Upper lobe of left lung (tissue), 6 donors: Measurements from ENCODE around the gene HSPB8. TPM values are rescaled to one million over a fixed set of nuclear protein-coding genes. Genes with fewer than 3 reads are reported as not detected.

Source experiments
- ATAC-seq, 2 donors: fragments of 200-7000 bp; cut with Tn5 transposase; one replicate each; pipeline ENCODE4 v1.9.1; 2022; ENCODE audit warnings: mild to moderate bottlenecking in 2 of 2, moderate library complexity in 2 of 2; ENCODE audit not compliant: low FRiP score in 2 of 2
- DNase-seq, 2 donors: peaks; one replicate each; pipeline ENCODE4 v3.0.0-alpha.2; 2019 to 2020
- H3K27ac ChIP-seq, 4 donors: fragments of 200-600 bp; sonication (generic); one replicate each; pipeline ENCODE4 v1.5.1; 2016 to 2019
- H3K27me3 ChIP-seq, 4 donors: fragments of 200-600 bp; sonication (generic); one replicate each; pipeline ENCODE4 v1.5.1; 2017 to 2019
- H3K36me3 ChIP-seq, 4 donors: fragments of 200-600 bp; sonication (generic); one replicate each; pipeline ENCODE4 v1.5.1; 2016 to 2019
- H3K4me1 ChIP-seq, 4 donors: fragments of 200-600 bp; sonication (generic); one replicate each; pipeline ENCODE4 v1.5.1; 2018 to 2019
- H3K4me3 ChIP-seq, 4 donors: fragments of 200-600 bp; sonication (generic); one replicate each; pipeline ENCODE4 v1.5.1; 2017 to 2019; ENCODE audit warnings: mild to moderate bottlenecking in 2 of 4, moderate library complexity in 1 of 4
- H3K9me3 ChIP-seq, 4 donors: fragments of 200-600 bp; sonication (generic); one replicate each; pipeline ENCODE4 v1.5.1; 2018 to 2019
- EP300 ChIP-seq, 4 donors: sonication (generic); formaldehyde crosslinking; IDR thresholded peaks; one replicate each; pipeline ENCODE4 v1.5.1; 2017; ENCODE audit warnings: antibody characterized with exemption in 4 of 4, control low read depth in 2 of 4
- POLR2A ChIP-seq, 4 donors: fragments of 450-650 bp; IDR thresholded peaks; one replicate each; pipeline ENCODE4 v1.5.1; 2016 to 2017; ENCODE audit warnings: antibody characterized with exemption in 4 of 4, mild to moderate bottlenecking in 2 of 4
- POLR2AphosphoS5 ChIP-seq, 2 donors: sonication (generic); formaldehyde crosslinking; IDR thresholded peaks; one replicate each; pipeline ENCODE4 v1.5.1; 2017; ENCODE audit warnings: antibody characterized with exemption in 2 of 2
- WGBS, 2 donors: methylation state at CpG; one replicate each; pipeline ENCODE4 v1.1.5; 2017 to 2018; 5-methylcytosine and 5-hydroxymethylcytosine counted together
- total RNA-seq, 6 donors: library from RNA; depleted of rRNA in 4 of 6; stranded (reverse); fragments of >200 nt in 4 of 6; gene quantifications; one replicate each; pipeline versions ENCODE4 v1.1.0 to v1.2.1, GENCODE V29; 2016 to 2021
- TF ChIP-seq, protein P1 (sequence below), 6 experiments: fragments of 450-650 bp in 4 of 6; fragments of 200-600 bp in 2 of 6; sonication (generic) in 2 of 6; IDR thresholded peaks; one replicate each; pipeline ENCODE4 v1.5.1; 2016 to 2019; ENCODE audit warnings: antibody characterized with exemption in 6 of 6
- donor health status: DM: no; HTN: no; CAD: no; lungs with moderate emphysema.
- donor health status: DM: no; HTN: yes; CAD: no; lungs with severe emphysema.

HSPB8 gene
- total RNA-seq, 6 donors from 2014 or later = 15.7 to 59.9 (median 39.8) TPM

DNA sequence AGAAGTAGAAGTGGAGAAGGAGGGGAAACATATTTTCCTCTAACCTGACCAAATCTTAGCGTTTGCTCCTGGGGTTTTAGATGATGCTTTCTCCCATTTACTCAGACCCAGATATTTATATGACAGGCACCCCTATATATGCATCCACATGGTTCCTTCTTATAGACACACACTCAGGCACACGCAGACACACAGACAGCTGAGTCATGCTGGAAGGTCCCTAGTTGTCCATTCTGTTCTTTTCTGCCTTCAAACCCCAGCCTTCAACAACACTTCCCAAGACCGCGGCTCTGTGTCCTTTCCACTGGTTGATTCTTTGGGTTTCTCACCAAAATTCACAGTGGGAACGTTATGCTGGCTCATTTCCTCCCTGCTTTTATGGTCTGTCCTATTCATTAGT is 52.1 kb downstream of the HSPB8 start:
- ATAC-seq (no peak), DNase-seq (no peak)
- Histone ChIP-seq H3K36me3 (no peaks in the 10 kb centered on the region), H3K27ac (no peak overlapping the region), H3K4me1 (peaks cover 0 to 7% (median 0%) of the 10 kb centered on the region in 4 donors), H3K4me3 (no peak overlapping the region), H3K27me3 (no peaks in the 10 kb centered on the region), H3K9me3 (no peaks in the 10 kb centered on the region)
- WGBS, 2 donors = 58 to 64% methylated on average over 5 of the region's 5 CpGs
- TF ChIP-seq EP300 (IDR thresholded peaks at IDR 0.05) = no peak
- no peak for TF ChIP-seq POLR2AphosphoS5 (IDR thresholded peaks at IDR 0.05)
- TF ChIP-seq POLR2A (IDR thresholded peaks at IDR 0.05) = no peak
- TF ChIP-seq, protein P1, sequence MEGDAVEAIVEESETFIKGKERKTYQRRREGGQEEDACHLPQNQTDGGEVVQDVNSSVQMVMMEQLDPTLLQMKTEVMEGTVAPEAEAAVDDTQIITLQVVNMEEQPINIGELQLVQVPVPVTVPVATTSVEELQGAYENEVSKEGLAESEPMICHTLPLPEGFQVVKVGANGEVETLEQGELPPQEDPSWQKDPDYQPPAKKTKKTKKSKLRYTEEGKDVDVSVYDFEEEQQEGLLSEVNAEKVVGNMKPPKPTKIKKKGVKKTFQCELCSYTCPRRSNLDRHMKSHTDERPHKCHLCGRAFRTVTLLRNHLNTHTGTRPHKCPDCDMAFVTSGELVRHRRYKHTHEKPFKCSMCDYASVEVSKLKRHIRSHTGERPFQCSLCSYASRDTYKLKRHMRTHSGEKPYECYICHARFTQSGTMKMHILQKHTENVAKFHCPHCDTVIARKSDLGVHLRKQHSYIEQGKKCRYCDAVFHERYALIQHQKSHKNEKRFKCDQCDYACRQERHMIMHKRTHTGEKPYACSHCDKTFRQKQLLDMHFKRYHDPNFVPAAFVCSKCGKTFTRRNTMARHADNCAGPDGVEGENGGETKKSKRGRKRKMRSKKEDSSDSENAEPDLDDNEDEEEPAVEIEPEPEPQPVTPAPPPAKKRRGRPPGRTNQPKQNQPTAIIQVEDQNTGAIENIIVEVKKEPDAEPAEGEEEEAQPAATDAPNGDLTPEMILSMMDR (IDR thresholded peaks at IDR 0.05) = no peak

- H3K27me3 ChIP-seq = no peaks in the 10 kb centered on the region
- H3K4me1 ChIP-seq = peaks cover 0 to 4% (median 0%) of the 10 kb centered on the region in 4 donors
- no peaks in the 10 kb centered on the region for H3K36me3 ChIP-seq
- DNase-seq = no peak
- H3K9me3 ChIP-seq = no peaks in the 10 kb centered on the region
- 89 to 95% methylated on average over 4 of the region's 4 CpGs for WGBS, 2 donors
- no peak for ATAC-seq
- no peak overlapping the region for H3K27ac ChIP-seq
- TF ChIP-seq EP300 (IDR thresholded peaks at IDR 0.05) (no peak), POLR2AphosphoS5 (IDR thresholded peaks at IDR 0.05) (no peak), POLR2A (IDR thresholded peaks at IDR 0.05) (no peak)
- TF ChIP-seq, protein P1 (IDR thresholded peaks at IDR 0.05) = no peak
- no peak overlapping the region for H3K4me3 ChIP-seq
These were observed 53.0 kb downstream of the HSPB8 start for GRCh38 chr12:119231774-119232173.

GRCh38 chr12:119235197-119235751 is 56.5 kb downstream of the HSPB8 start:
- ATAC-seq = no peak
- DNase-seq = no peak
- Histone ChIP-seq H3K36me3 (no peaks in the 10 kb centered on the region), H3K27me3 (no peaks in the 10 kb centered on the region), H3K4me3 (no peak overlapping the region), H3K4me1 (peaks cover 0 to 5% (median 0%) of the 10 kb centered on the region in 4 donors), H3K27ac (no peak overlapping the region), H3K9me3 (no peaks in the 10 kb centered on the region)
- TF ChIP-seq, protein P1 (IDR thresholded peaks at IDR 0.05) = peak in 1 of 6 experiments; percentile 24
- TF ChIP-seq POLR2A (IDR thresholded peaks at IDR 0.05) = no peak
- WGBS, 2 donors = 78 to 80% methylated on average over 9 of the region's 9 CpGs

DNA sequence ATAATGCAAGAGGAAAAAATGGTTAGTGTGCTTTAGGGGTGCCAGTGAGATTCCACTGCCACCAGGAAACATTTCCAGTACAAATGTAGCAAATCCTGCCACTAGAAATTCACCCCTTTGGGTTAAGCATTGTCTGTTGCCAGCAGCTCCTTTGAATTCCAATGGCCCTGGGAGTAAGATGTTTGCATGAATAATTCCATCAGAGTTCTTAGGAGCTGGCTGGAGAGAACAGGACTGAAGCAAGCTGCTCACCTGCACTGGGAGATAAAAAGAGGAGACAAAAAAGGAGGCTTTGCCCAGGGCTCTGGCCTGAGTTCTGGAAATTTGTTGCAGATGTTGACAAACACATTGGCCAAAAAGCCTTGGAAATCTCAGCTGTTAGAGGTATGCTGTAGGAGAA is 57.6 kb downstream of the HSPB8 start:
- ATAC-seq (no peak), DNase-seq (no peak)
- Histone ChIP-seq H3K4me3 (no peak overlapping the region), H3K27me3 (no peaks in the 10 kb centered on the region), H3K36me3 (no peaks in the 10 kb centered on the region), H3K4me1 (peaks cover 0 to 5% (median 0%) of the 10 kb centered on the region in 4 donors), H3K9me3 (no peaks in the 10 kb centered on the region), H3K27ac (no peak overlapping the region)
- TF ChIP-seq, protein P1 (IDR thresholded peaks at IDR 0.05) = no peak
- TF ChIP-seq POLR2A (IDR thresholded peaks at IDR 0.05) (no peak), EP300 (IDR thresholded peaks at IDR 0.05) (no peak), POLR2AphosphoS5 (IDR thresholded peaks at IDR 0.05) (no peak)

GRCh38 chr12:119239040-119239439 is 60.3 kb downstream of the HSPB8 start:
- Histone ChIP-seq H3K9me3 (no peaks in the 10 kb centered on the region), H3K4me3 (no peak overlapping the region), H3K4me1 (peaks cover 0 to 5% (median 0%) of the 10 kb centered on the region in 4 donors), H3K27ac (no peak overlapping the region), H3K27me3 (no peaks in the 10 kb centered on the region), H3K36me3 (no peaks in the 10 kb centered on the region)
- no peak for ATAC-seq
- no peak for TF ChIP-seq POLR2AphosphoS5 (IDR thresholded peaks at IDR 0.05)
- TF ChIP-seq EP300 (IDR thresholded peaks at IDR 0.05) = no peak
- no peak for TF ChIP-seq POLR2A (IDR thresholded peaks at IDR 0.05)
- TF ChIP-seq, protein P1 (IDR thresholded peaks at IDR 0.05) = no peak
- DNase-seq = no peak
- 63 to 73% methylated on average over 1 to 3 of the region's 3 CpGs for WGBS, 2 donors
